NCI-H2196 (cell line): ENCODE data around the gene SSMEM1.
A peak's percentile ranks its signal among the peaks of the same experiment; 100 is the strongest.
"Not testable (repeated sequence)": the region's sequence is repeated elsewhere in the genome, so short reads cannot be mapped to it uniquely, and the experiment has no call there.

Experiments
- DNase-seq: peaks from one replicate; lab custom pipeline; 2025; ENCODE audit not compliant: unreplicated experiment; lab: John Stamatoyannopoulos, UW

SSMEM1 gene

GRCh38 chr7:130210181-130210935 lies 2.7 kb downstream of the SSMEM1 start:
- no peak for DNase-seq

GRCh38 chr7:130213828-130214227 lies 6.2 kb downstream of the SSMEM1 start:
- no peak for DNase-seq

DNA sequence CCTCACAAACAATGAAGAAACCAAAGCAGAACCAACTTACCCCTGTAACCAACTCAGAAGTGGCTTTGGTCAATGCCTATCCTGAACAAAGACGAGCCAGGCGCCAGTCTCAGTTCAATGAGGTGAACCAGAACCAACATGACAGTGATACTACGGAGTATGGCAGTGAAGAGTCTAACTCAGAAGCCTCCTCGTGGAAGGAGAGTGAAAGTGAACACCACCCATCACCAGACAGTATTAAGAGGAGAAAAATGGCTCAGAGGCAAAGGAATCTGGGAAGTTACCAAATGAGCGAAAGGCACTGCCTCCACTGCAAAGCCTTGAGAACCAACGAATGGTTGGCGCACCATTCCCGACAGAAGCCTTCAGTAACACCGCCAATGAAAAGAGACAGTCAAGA lies 8.4 kb downstream of the SSMEM1 start:
- no peak for DNase-seq

- DNase-seq: no peak
Measured at GRCh38 chr7:130216750-130217149, 9.1 kb downstream of the SSMEM1 start.

GRCh38 chr7:130218806-130219620 lies 11.4 kb downstream of the SSMEM1 start:
- no peak for DNase-seq

GRCh38 chr7:130219871-130220270 lies 12.2 kb downstream of the SSMEM1 start:
- DNase-seq: no peak

DNA sequence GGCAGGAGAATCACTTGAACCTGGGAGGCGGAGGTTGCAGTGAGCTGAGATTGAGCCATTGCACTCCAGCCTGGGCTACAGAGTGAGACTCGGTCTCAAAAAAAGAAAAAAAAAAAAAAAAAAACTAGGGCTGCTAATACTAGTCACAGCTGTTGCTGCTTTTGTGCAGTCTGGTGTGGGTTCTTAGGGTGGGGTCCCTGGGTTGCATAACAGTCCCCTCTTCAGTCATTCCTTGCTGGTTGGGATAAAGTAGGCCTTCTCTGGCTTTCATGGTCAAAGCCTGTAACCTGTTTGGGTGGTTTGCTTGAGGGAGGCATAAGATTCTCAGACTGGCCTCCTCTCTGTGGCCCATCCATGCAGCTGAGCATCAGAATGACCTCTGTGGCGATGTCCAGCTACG lies 14.1 kb downstream of the SSMEM1 start:
- DNase-seq: no peak

- no peak for DNase-seq
Measured at GRCh38 chr7:130223646-130224045, 16.0 kb downstream of the SSMEM1 start.

DNA sequence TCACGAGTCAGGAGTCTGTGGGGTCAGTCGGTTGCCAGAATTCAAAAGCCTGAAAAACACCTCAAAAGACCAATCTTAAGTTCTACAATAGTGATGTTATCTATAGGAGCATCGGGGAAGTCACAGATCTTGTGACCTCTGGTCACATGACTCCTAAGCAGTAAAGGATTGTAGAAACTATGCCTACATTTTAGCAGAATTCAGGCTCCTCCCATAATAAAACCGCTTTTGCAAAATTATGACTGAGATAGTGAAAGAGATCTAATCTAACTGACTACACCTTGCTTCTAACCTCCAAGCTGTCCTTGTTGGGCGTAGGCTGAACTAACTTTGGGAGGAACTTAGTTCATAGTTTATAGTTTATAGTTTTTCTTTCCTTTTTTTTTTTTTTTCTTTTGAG lies 16.6 kb downstream of the SSMEM1 start:
- DNase-seq: no peak

GRCh38 chr7:130224923-130225322 lies 17.3 kb downstream of the SSMEM1 start:
- DNase-seq: not testable (repeated sequence)

GRCh38 chr7:130226333-130226732 lies 18.7 kb downstream of the SSMEM1 start:
- no peak for DNase-seq

GRCh38 chr7:130227883-130228575 lies 20.4 kb downstream of the SSMEM1 start:
- no peak for DNase-seq

GRCh38 chr7:130228840-130229502 lies 21.3 kb downstream of the SSMEM1 start:
- DNase-seq: no peak

DNA sequence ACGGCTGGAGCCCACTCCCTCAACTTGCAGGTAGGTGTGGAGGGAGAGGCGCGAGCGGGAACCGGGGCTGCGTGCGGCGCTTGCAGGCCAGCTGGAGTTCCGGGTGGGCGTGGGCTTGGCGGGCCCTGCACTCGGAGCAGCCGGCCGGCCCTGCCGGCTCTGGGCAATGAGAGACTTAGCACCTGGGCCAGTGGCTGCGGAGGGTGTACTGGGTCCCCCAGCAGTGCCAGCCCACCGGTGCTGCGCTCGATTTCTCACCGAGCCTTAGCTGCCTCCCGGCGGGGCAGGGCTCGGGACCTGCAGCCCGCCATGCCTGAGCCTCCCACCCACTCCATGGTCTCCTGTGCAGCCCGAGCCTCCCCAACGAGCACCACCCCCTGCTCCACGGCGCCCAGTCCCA lies 22.3 kb downstream of the SSMEM1 start:
- not testable (repeated sequence) for DNase-seq

GRCh38 chr7:130231792-130232191 lies 24.1 kb downstream of the SSMEM1 start:
- DNase-seq: no peak

DNA sequence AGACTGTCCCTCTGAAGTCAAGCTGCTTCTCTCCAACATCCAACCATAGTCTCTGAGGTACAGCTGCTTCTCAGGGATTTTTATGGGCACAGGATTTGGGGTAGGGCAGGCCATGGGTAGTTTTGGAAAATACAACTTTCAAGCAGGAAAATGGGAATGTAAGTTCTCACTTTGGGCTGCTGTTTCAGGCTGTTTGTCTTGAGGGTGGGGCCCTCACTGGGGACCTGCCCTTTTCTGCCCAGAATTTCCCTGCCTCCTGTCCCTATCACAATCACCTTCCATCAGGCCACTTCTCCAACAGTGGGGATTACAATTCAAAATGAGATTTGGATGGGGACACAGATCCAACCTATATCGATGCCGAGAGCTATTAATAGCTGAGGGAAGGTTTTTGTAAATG lies 24.5 kb downstream of the SSMEM1 start:
- DNase-seq: no peak

DNA sequence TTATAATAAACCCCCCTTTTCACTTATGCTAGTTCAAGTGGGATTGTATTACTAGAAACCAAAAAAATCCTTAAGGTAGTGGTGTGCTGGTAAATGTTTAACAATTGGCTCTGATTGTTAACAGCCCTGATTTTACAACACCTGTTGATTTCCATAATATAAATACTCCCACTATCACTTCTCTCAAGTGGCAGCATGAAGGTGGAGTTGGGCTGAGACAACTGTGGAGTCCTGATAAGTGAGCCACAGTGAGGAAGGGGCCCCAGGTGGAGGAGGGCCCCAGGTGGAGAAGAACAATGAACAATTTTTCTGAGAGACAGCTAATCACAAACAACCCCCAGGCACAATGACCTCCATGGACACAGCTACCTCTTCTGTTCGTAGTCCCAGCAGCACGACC lies 26.4 kb downstream of the SSMEM1 start:
- DNase-seq: no peak

GRCh38 chr7:130236361-130236760 lies 28.7 kb downstream of the SSMEM1 start:
- not testable (repeated sequence) for DNase-seq

GRCh38 chr7:130240240-130240639 lies 32.6 kb downstream of the SSMEM1 start:
- no peak for DNase-seq

DNA sequence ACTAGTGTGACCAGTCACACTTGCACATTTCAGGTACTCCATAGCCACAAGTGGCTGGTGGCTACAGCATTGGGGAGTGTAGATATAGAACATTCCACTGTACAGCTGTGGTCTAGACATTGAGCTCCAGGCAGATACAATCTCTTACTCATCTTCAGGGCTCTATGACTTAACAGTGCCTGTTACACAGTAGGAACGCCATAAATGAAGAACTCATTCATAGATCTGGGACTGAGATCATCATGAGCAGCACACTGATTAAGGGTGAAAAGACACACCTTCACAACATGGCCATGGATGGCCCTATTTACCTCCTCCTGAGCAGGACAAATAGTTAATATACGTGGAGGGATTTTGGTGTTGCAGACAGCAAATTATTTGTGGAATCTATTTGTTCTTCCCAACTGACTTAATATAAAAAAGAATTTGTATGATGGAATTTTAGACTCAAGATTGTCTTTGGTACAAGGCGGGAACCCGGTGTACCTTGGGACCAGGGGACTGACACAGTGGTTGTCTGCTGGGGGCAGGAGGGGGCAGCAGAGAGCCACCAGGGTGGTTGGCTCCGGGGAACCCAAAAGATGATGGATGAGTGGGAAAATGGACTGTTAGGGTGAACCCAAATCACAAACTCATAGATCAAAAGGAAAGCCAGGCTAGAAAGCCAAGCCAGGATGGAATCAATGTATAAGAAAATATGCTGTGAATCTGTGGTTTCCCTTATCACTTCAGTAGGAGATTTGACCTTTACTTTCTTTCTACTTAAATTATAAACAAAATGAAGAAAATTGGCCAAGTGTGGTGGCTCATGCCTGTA lies 34.7 kb downstream of the SSMEM1 start:
- peak; percentile 12 for DNase-seq
